HepG2 (cell line): ENCODE results near the gene TMEM8B.

Experiments used
- FOXJ3 ChIP-seq: sonication (generic); formaldehyde crosslinking; IDR thresholded peaks from 2 replicates; pipeline ENCODE4 v1.4.0; 2020; ENCODE audit warnings: missing genetic modification reagents, mild to moderate bottlenecking, borderline replicate concordance
- HDAC2 ChIP-seq: sonication (generic); formaldehyde crosslinking; IDR thresholded peaks from 2 replicates; pipeline ENCODE4 v1.4.0; 2020; ENCODE audit warnings: missing genetic modification reagents
- HIVEP1 ChIP-seq: sonication (generic); formaldehyde crosslinking; IDR thresholded peaks from 2 replicates; pipeline ENCODE4 v1.4.0; 2020; ENCODE audit warnings: mild to moderate bottlenecking, missing genetic modification reagents
- IKZF1 ChIP-seq: fragments of 450-650 bp; IDR thresholded peaks from 2 replicates; pipeline ENCODE4 v1.7.1; 2016
- JUND ChIP-seq: sonication (generic); formaldehyde crosslinking; IDR thresholded peaks from 2 replicates; pipeline ENCODE4 v1.8.0; 2022; ENCODE audit warnings: mild to moderate bottlenecking, missing genetic modification reagents
- NFATC3 ChIP-seq: sonication (generic); formaldehyde crosslinking; IDR thresholded peaks from 2 replicates; pipeline ENCODE4 v1.5.1; 2020; ENCODE audit warnings: mild to moderate bottlenecking, missing genetic modification reagents
- POLR2A ChIP-seq, 2 experiments: IDR thresholded peaks; 2 replicates each; pipeline ENCODE4 v1.6.1; 2011; ENCODE audit warnings: low read depth in 2 of 2, low read length in 2 of 2, mild to moderate bottlenecking in 1 of 2, moderate library complexity in 1 of 2; ENCODE audit not compliant: insufficient read depth in 1 of 2
- ZBTB21 ChIP-seq: sonication (generic); formaldehyde crosslinking; IDR thresholded peaks from 2 replicates; pipeline ENCODE4 v1.4.0; 2020; ENCODE audit warnings: missing genetic modification reagents
- ZFX ChIP-seq: sonication (generic); formaldehyde crosslinking; IDR thresholded peaks from 2 replicates; pipeline ENCODE4 v1.4.0; 2020; ENCODE audit warnings: mild to moderate bottlenecking, low read depth, missing genetic modification reagents, moderate library complexity
- ZZZ3 ChIP-seq: sonication (generic); formaldehyde crosslinking; IDR thresholded peaks from 2 replicates; pipeline ENCODE4 v1.4.0; 2020; ENCODE audit warnings: missing genetic modification reagents, mild to moderate bottlenecking, borderline replicate concordance
- TF ChIP-seq, protein P1 (sequence below): sonication (generic); formaldehyde crosslinking; IDR thresholded peaks from 2 replicates; pipeline ENCODE4 v1.5.0; 2020; ENCODE audit warnings: mild to moderate bottlenecking, missing genetic modification reagents, moderate library complexity
- TF ChIP-seq, protein P2 (sequence below): IDR thresholded peaks from 2 replicates; pipeline ENCODE4 v1.6.1; 2012; ENCODE audit warnings: low read length, improper control_type of control experiment
- TF ChIP-seq, protein P3 (sequence below): sonication (generic); formaldehyde crosslinking; IDR thresholded peaks from 2 replicates; pipeline ENCODE4 v1.4.0; 2020; ENCODE audit warnings: missing genetic modification reagents

DNA sequence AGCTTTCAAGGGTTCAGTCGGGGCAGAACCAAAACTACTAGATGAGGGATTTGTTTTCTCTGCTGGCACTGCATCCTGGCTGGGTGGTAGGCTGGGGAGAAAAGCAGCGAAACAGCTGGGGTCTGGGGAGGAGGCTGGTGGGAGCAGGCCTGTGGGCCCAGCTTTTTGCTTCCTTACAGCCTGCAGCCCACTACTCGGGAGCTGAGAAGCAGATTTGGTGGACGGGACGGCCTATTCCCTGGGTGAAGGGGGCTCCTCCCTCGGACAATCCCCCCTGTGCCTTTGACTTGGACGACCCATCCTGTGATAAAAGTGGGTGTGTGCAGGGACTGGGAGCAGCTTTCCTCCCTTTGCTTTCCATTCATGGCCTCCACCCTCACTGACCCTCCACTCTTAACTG lies 28.5 kb upstream of the TMEM8B start:
- TF ChIP-seq, protein P1, sequence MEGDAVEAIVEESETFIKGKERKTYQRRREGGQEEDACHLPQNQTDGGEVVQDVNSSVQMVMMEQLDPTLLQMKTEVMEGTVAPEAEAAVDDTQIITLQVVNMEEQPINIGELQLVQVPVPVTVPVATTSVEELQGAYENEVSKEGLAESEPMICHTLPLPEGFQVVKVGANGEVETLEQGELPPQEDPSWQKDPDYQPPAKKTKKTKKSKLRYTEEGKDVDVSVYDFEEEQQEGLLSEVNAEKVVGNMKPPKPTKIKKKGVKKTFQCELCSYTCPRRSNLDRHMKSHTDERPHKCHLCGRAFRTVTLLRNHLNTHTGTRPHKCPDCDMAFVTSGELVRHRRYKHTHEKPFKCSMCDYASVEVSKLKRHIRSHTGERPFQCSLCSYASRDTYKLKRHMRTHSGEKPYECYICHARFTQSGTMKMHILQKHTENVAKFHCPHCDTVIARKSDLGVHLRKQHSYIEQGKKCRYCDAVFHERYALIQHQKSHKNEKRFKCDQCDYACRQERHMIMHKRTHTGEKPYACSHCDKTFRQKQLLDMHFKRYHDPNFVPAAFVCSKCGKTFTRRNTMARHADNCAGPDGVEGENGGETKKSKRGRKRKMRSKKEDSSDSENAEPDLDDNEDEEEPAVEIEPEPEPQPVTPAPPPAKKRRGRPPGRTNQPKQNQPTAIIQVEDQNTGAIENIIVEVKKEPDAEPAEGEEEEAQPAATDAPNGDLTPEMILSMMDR (CRISPR knock-in tag): no peak
- no peak for TF ChIP-seq IKZF1
- no peak for TF ChIP-seq ZZZ3
- TF ChIP-seq POLR2A (IDR thresholded peaks at IDR 0.05; ENCODE audit: insufficient read depth in 1 of 2, low read depth in 2 of 2, low read length in 2 of 2): no peak
- TF ChIP-seq ZFX (CRISPR knock-in tag): no peak
- no peak for TF ChIP-seq ZBTB21
- TF ChIP-seq JUND (CRISPR knock-in tag): no peak
- no peak for TF ChIP-seq HDAC2 (CRISPR knock-in tag)
- no peak for TF ChIP-seq HIVEP1 (CRISPR knock-in tag)
- TF ChIP-seq, protein P2, sequence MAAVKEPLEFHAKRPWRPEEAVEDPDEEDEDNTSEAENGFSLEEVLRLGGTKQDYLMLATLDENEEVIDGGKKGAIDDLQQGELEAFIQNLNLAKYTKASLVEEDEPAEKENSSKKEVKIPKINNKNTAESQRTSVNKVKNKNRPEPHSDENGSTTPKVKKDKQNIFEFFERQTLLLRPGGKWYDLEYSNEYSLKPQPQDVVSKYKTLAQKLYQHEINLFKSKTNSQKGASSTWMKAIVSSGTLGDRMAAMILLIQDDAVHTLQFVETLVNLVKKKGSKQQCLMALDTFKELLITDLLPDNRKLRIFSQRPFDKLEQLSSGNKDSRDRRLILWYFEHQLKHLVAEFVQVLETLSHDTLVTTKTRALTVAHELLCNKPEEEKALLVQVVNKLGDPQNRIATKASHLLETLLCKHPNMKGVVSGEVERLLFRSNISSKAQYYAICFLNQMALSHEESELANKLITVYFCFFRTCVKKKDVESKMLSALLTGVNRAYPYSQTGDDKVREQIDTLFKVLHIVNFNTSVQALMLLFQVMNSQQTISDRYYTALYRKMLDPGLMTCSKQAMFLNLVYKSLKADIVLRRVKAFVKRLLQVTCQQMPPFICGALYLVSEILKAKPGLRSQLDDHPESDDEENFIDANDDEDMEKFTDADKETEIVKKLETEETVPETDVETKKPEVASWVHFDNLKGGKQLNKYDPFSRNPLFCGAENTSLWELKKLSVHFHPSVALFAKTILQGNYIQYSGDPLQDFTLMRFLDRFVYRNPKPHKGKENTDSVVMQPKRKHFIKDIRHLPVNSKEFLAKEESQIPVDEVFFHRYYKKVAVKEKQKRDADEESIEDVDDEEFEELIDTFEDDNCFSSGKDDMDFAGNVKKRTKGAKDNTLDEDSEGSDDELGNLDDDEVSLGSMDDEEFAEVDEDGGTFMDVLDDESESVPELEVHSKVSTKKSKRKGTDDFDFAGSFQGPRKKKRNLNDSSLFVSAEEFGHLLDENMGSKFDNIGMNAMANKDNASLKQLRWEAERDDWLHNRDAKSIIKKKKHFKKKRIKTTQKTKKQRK: no peak
- no peak for TF ChIP-seq NFATC3
- TF ChIP-seq, protein P3, sequence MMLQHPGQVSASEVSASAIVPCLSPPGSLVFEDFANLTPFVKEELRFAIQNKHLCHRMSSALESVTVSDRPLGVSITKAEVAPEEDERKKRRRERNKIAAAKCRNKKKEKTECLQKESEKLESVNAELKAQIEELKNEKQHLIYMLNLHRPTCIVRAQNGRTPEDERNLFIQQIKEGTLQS: no peak
- TF ChIP-seq FOXJ3: no peak
